HepG2 (cell line): ENCODE results near the gene SYCE1. TPM values are rescaled to one million over a fixed set of nuclear protein-coding genes. Genes with fewer than 3 reads are reported as not detected.

ENCODE experiments used
- GATAD1 ChIP-seq: IDR thresholded peaks from 2 replicates; pipeline ENCODE4 v1.6.1; 2016; ENCODE audit warnings: missing genetic modification reagents, missing compliant biosample characterization
- NFKB2 ChIP-seq: sonication (generic); formaldehyde crosslinking; IDR thresholded peaks from 2 replicates; pipeline ENCODE4 v1.4.0; 2020; ENCODE audit warnings: missing genetic modification reagents, borderline replicate concordance
- PHF20 ChIP-seq: sonication (generic); formaldehyde crosslinking; IDR thresholded peaks from 2 replicates; pipeline ENCODE4 v1.5.0; 2020; ENCODE audit warnings: mild to moderate bottlenecking, missing genetic modification reagents
- PHF21A ChIP-seq: sonication (generic); formaldehyde crosslinking; IDR thresholded peaks from 2 replicates; pipeline ENCODE4 v1.5.0; 2020; ENCODE audit warnings: mild to moderate bottlenecking, missing genetic modification reagents
- POLR2AphosphoS5 ChIP-seq: IDR thresholded peaks from 2 replicates; pipeline ENCODE4 v1.6.1; 2012; ENCODE audit warnings: low read depth, low read length
- RXRA ChIP-seq: sonication (generic); formaldehyde crosslinking; IDR thresholded peaks from 2 replicates; pipeline ENCODE4 v1.5.1; 2020; ENCODE audit warnings: missing genetic modification reagents
- SPEN ChIP-seq: sonication (generic); formaldehyde crosslinking; IDR thresholded peaks from 2 replicates; pipeline ENCODE4 v1.5.1; 2020; ENCODE audit warnings: low read depth, mild to moderate bottlenecking, missing genetic modification reagents
- ZBED4 ChIP-seq: sonication (generic); formaldehyde crosslinking; IDR thresholded peaks from 2 replicates; pipeline ENCODE4 v1.4.0; 2020; ENCODE audit warnings: missing genetic modification reagents, borderline replicate concordance
- ZFP37 ChIP-seq: sonication (generic); formaldehyde crosslinking; IDR thresholded peaks from 2 replicates; pipeline ENCODE4 v1.4.0; 2020; ENCODE audit warnings: missing genetic modification reagents, borderline replicate concordance
- ZFY ChIP-seq: sonication (generic); formaldehyde crosslinking; IDR thresholded peaks from 2 replicates; pipeline ENCODE4 v1.4.0; 2020; ENCODE audit warnings: missing genetic modification reagents
- ZNF431 ChIP-seq: sonication (generic); formaldehyde crosslinking; IDR thresholded peaks from 2 replicates; pipeline ENCODE4 v1.9.0; 2022; ENCODE audit warnings: missing genetic modification reagents, low read depth, mild to moderate bottlenecking, borderline replicate concordance
- ZNF501 ChIP-seq: sonication (generic); formaldehyde crosslinking; IDR thresholded peaks from 2 replicates; pipeline ENCODE4 v1.5.1; 2020; ENCODE audit warnings: mild to moderate bottlenecking, moderate library complexity, missing genetic modification reagents
- ZNF558 ChIP-seq: sonication (generic); formaldehyde crosslinking; IDR thresholded peaks from 2 replicates; pipeline ENCODE4 v1.9.0; 2022; ENCODE audit warnings: mild to moderate bottlenecking, missing genetic modification reagents, borderline replicate concordance
- ZNF580 ChIP-seq: IDR thresholded peaks from 2 replicates; pipeline ENCODE4 v1.6.1; 2016; ENCODE audit warnings: low read depth, borderline replicate concordance
- ZSCAN9 ChIP-seq: IDR thresholded peaks from 2 replicates; pipeline ENCODE4 v1.6.1; 2016; ENCODE audit warnings: borderline replicate concordance
- polyA plus RNA-seq, 8 experiments: library from polyadenylated mRNA; depleted of rRNA in 3 of 8; stranded (reverse) in 7 of 8; unstranded in 1 of 8; fragments of >200 nt; fragmentation: Illumina TruSeq in 4 of 8; extraction: Trizol in 4 of 8; gene quantifications; 2 replicates each; pipeline versions ENCODE4 v1.2.1 to v1.2.3, GENCODE V29; 2011 to 2016; ENCODE audit warnings: low read depth in 4 of 8, missing spikeins in 1 of 8, mixed read lengths in 1 of 8; ENCODE audit not compliant: insufficient read depth in 1 of 8
- total RNA-seq, 5 experiments: library from RNA; depleted of rRNA; stranded (reverse); fragments of >200 nt; fragmentation: Illumina TruSeq; extraction: Trizol; gene quantifications; 2 replicates each; pipeline ENCODE4 v1.2.3, GENCODE V29; 2016; ENCODE audit warnings: low read depth in 1 of 5
- TF ChIP-seq, protein P1 (sequence below): sonication (generic); formaldehyde crosslinking; IDR thresholded peaks from 2 replicates; pipeline ENCODE4 v1.5.1; 2020; ENCODE audit warnings: mild to moderate bottlenecking, missing genetic modification reagents, borderline replicate concordance

SYCE1 gene
- total and polyA plus RNA-seq, 2 of the 13 experiments (the other 11 are each of a cell fraction or from before 2014, with no cell fraction given) = not detected

DNA sequence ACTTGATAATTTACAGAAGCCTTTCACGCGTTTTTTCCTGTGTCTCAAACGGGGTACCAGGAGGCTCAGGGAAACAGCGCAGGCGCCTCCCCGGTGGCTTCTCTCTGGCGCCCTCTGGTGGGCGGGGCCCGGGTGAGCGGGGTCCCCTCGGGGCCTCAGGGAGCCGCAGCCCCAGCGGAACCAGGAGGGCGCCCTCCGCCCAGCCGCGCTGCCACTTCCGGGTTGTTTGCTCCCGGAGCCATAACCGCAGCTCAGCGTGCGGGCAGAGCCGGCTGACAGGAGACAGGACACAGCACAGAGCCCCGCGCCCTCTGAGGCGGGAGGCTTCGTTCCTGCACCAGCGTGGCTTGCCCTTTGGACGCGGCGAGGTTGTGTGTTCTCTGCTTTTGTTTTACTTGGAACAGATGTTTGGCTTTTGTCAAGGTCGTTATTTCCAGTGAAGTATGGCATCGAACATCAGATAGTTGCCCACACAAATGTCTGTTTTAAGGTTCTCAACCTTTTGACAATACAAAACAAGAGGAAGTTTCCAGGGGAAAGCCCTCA is 45.1 kb downstream of the SYCE1 start (continued):
- TF ChIP-seq, protein P1, sequence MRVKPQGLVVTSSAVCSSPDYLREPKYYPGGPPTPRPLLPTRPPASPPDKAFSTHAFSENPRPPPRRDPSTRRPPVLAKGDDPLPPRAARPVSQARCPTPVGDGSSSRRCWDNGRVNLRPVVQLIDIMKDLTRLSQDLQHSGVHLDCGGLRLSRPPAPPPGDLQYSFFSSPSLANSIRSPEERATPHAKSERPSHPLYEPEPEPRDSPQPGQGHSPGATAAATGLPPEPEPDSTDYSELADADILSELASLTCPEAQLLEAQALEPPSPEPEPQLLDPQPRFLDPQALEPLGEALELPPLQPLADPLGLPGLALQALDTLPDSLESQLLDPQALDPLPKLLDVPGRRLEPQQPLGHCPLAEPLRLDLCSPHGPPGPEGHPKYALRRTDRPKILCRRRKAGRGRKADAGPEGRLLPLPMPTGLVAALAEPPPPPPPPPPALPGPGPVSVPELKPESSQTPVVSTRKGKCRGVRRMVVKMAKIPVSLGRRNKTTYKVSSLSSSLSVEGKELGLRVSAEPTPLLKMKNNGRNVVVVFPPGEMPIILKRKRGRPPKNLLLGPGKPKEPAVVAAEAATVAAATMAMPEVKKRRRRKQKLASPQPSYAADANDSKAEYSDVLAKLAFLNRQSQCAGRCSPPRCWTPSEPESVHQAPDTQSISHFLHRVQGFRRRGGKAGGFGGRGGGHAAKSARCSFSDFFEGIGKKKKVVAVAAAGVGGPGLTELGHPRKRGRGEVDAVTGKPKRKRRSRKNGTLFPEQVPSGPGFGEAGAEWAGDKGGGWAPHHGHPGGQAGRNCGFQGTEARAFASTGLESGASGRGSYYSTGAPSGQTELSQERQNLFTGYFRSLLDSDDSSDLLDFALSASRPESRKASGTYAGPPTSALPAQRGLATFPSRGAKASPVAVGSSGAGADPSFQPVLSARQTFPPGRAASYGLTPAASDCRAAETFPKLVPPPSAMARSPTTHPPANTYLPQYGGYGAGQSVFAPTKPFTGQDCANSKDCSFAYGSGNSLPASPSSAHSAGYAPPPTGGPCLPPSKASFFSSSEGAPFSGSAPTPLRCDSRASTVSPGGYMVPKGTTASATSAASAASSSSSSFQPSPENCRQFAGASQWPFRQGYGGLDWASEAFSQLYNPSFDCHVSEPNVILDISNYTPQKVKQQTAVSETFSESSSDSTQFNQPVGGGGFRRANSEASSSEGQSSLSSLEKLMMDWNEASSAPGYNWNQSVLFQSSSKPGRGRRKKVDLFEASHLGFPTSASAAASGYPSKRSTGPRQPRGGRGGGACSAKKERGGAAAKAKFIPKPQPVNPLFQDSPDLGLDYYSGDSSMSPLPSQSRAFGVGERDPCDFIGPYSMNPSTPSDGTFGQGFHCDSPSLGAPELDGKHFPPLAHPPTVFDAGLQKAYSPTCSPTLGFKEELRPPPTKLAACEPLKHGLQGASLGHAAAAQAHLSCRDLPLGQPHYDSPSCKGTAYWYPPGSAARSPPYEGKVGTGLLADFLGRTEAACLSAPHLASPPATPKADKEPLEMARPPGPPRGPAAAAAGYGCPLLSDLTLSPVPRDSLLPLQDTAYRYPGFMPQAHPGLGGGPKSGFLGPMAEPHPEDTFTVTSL (CRISPR knock-in tag) = peak; percentile 61; the same call in 1 of the 2 replicates
- TF ChIP-seq POLR2AphosphoS5 (peak; percentile 51), NFKB2 (CRISPR knock-in tag) (peak; percentile 77; the same call in 1 of the 2 replicates), ZFP37 (CRISPR knock-in tag) (peak; percentile 63; the same call in 1 of the 2 replicates), PHF21A (CRISPR knock-in tag) (peak; percentile 20; the same call in 1 of the 2 replicates), ZNF431 (0 out of 2 replicates have a peak, but pooled peaks have one; percentile 72), ZNF558 (CRISPR knock-in tag) (0 out of 2 replicates have a peak, but pooled peaks have one; percentile 48), ZBED4 (0 out of 2 replicates have a peak, but pooled peaks have one; percentile 27), RXRA (peak; percentile 75; the same call in 1 of the 2 replicates), PHF20 (CRISPR knock-in tag) (peak; percentile 80), SPEN (CRISPR knock-in tag) (peak; percentile 49; the same call in 1 of the 2 replicates), ZNF580 (CRISPR knock-in tag) (peak; percentile 50; the same call in 1 of the 2 replicates), ZFY (CRISPR knock-in tag) (peak; percentile 51), GATAD1 (CRISPR knock-in tag) (peak; percentile 44; the same call in 1 of the 2 replicates), ZSCAN9 (peak; percentile 66), ZNF501 (CRISPR knock-in tag) (peak; percentile 89)
